Measurements from ENCODE around the gene TSLP.

TSLP gene

GRCh38 chr5:111099058-111099778 is 27.7 kb downstream of the TSLP start:
- no peak for DNase-seq

GRCh38 chr5:111106320-111106948 is 34.9 kb downstream of the TSLP start:
- DNase-seq: no peak

GRCh38 chr5:111107371-111107770 is 35.9 kb downstream of the TSLP start:
- no peak for DNase-seq

- no peak for DNase-seq
Measured at GRCh38 chr5:111111956-111112355, 40.4 kb downstream of the TSLP start.

- no peak for DNase-seq
Measured at GRCh38 chr5:111113678-111114077, 42.2 kb downstream of the TSLP start.

GRCh38 chr5:111115229-111115628 is 43.7 kb downstream of the TSLP start:
- no peak for DNase-seq

GRCh38 chr5:111116550-111116949 is 45.0 kb downstream of the TSLP start:
- no peak for DNase-seq

GRCh38 chr5:111117136-111117535 is 45.6 kb downstream of the TSLP start:
- DNase-seq: no peak

GRCh38 chr5:111119221-111119620 is 47.7 kb downstream of the TSLP start:
- no peak for DNase-seq

GRCh38 chr5:111119856-111120255 is 48.3 kb downstream of the TSLP start:
- no peak for DNase-seq

- DNase-seq: no peak
Measured at GRCh38 chr5:111120911-111121310, 49.4 kb downstream of the TSLP start.

GRCh38 chr5:111121926-111122325 is 50.4 kb downstream of the TSLP start:
- no peak for DNase-seq

- no peak for DNase-seq
Measured at GRCh38 chr5:111122398-111122797, 50.9 kb downstream of the TSLP start.

- DNase-seq: no peak
Measured at GRCh38 chr5:111124793-111125192, 53.3 kb downstream of the TSLP start.

GRCh38 chr5:111126896-111127295 is 55.4 kb downstream of the TSLP start:
- DNase-seq: no peak
